HG03342 (cell line): ENCODE measurements around the gene ASXL3.

Experiments used
- ATAC-seq: cut with Tn5 transposase; IDR thresholded peaks from one replicate; pipeline ENCODE4 v1.9.1; 2021; ENCODE audit warnings: mild to moderate bottlenecking, moderate library complexity; ENCODE audit not compliant: unreplicated experiment

Gene ASXL3

DNA sequence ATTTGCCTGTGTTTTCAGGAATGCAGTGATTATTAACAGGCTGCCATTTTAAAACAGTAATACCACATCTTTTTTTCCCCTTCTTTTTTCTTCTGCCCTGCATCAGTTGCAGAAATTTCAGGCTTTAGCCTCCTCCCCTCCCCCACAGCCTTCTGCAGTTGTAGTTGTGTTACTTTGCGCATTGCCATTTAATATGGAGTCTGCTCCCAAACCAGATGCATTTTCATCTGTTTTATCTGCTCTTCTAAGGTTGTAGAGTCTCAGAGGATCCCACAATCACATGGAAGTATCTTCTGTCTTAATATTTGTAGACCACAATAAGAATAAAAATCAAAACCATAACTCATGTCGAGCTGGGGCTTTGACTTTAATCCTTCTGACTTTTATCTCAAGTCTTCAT, 3.8 kb downstream of the ASXL3 start:
- no peak for ATAC-seq

DNA sequence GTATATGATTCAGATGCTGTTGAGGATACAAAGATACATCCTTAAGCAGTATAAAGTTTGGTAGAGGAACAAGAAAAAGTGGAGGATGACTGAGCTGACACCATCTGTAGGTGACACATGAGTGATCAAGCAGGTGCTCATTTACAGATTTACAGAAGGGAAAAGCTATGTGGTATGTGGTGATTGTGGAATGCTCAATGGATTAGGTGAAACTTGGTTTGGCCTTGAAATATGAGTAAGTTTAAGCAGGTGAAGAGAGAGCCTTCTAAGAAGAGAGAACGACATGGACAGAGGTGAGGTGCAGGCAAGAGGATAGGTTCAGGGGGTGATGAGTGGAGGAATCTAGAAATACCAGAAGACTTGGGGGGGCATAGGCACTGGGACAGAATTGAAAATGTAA, 5.9 kb downstream of the ASXL3 start:
- no peak for ATAC-seq

- ATAC-seq = no peak
Measured at GRCh38 chr18:33584548-33585430, 6.8 kb downstream of the ASXL3 start.

GRCh38 chr18:33585431-33585775, 7.4 kb downstream of the ASXL3 start:
- ATAC-seq = no peak

- ATAC-seq = no peak
Measured at GRCh38 chr18:33588361-33588760, 10.3 kb downstream of the ASXL3 start.

GRCh38 chr18:33593261-33593660, 15.2 kb downstream of the ASXL3 start:
- no peak for ATAC-seq

GRCh38 chr18:33594799-33595198, 16.8 kb downstream of the ASXL3 start:
- no peak for ATAC-seq

DNA sequence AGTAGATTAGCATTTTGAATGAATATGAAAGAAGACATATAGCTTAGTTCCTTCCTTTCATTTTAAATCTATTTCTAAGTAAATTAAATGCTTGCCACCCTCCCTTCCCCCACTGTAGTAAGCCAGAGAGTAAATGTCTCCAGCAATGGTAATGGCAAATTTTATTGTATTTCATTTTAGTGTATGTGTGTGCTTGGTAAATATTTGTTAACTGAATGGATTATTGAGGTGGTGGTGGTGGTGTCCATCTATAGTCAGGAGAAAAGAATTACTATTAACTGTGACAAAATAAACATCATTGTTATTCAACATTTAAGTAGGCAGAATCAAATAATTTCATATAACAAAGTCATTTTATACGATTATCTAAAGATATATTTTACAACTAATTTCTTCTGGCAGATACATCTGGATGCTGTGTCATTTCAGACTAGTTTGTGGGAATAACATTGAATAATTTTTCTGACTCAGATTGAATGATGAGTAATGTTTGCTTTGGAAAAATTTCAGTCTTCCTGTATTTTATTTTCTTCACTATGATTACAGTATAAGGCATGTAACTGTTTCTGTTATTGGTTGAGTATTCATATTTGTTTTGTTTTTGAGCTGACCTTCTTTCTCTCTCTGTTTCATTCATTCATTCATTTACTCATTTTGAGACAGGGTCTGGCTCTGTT, 18.3 kb downstream of the ASXL3 start:
- no peak for ATAC-seq

GRCh38 chr18:33600846-33601245, 22.8 kb downstream of the ASXL3 start:
- no peak for ATAC-seq

- ATAC-seq = no peak
Measured at GRCh38 chr18:33603454-33603853, 25.4 kb downstream of the ASXL3 start.

DNA sequence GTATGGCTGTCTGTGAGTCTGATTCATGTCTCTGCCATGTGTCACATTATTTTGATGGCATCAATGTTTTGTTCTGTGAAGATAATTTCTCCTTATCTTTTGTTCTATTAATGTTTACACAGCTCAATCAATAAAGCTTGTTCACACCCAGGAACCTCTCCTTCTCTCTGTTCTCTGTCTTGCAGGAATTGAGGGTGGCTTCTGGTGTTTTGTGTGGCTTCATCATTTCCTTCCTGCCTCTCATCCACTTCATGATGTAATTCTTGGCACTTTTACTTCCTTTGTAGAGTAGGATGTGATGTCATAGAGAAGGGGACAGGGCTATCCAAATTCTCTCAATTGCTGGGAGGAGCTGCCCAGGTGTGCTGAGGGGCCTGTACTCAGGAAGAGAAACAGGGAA, 27.2 kb downstream of the ASXL3 start:
- ATAC-seq = no peak

- ATAC-seq = no peak
Measured at GRCh38 chr18:33606621-33607020, 28.6 kb downstream of the ASXL3 start.

- no peak for ATAC-seq
Measured at GRCh38 chr18:33611525-33612135, 33.6 kb downstream of the ASXL3 start.

- no peak for ATAC-seq
Measured at GRCh38 chr18:33612632-33613031, 34.6 kb downstream of the ASXL3 start.

GRCh38 chr18:33616556-33616955, 38.5 kb downstream of the ASXL3 start:
- ATAC-seq = no peak

GRCh38 chr18:33627114-33627513, 49.1 kb downstream of the ASXL3 start:
- no peak for ATAC-seq

DNA sequence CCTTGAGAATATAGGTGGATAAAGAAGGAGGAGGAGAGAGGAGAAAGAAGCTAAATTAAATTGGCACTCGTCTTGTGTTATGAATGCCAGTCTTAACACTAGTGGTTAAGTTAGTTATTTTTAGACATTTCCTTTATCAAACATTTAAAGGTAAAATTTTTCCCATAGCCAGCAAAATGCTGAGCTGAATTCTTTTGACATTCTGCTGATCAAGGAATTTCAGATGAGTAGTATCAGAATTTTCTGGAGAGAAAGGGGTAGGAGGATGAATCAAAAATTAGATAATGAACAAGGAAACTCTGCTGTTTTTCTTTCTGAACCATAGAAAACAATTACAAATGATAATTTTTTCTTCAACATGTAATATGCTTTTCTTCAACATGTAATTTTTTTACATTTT, 52.5 kb downstream of the ASXL3 start:
- ATAC-seq = no peak

- ATAC-seq = no peak
Measured at GRCh38 chr18:33641141-33641540, 63.1 kb downstream of the ASXL3 start.

DNA sequence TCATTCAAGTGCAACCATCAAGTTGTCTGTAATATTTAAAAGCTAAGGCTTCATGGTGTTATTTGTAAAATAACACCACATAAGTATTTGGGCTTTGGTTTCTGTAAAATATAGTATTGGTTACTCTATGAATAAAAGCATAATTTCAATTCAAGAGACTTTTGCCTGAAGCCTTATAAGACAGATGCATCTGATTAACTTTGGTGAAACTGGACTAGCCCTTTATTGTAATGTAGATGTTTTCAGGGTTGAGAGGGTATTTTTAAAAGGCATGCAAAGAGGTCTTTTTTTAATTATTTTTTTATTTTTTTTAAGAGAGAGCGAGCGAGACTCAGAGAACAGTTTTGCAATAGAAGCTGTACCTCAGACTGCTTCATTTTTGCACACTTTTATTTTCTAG, 66.5 kb downstream of the ASXL3 start:
- no peak for ATAC-seq

DNA sequence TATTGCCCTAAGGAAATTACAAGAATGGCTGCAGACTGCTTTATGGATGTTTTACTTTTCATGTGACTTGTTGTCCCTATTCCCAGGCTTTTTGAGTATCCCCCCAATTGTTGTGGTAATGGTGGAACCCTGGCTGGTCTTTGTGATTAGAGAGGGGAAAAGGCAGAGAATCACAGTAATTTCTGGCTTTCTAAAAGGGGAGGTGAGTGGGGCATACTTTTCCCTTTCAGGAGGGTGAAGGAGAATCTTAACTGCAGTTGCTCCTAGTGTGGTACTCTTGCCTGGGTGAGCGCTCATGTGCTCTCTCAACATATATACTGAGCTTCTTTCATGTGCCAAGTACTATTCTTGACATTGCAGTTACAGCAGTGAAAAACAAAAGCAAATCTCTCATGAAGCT, 69.3 kb downstream of the ASXL3 start:
- ATAC-seq = no peak

DNA sequence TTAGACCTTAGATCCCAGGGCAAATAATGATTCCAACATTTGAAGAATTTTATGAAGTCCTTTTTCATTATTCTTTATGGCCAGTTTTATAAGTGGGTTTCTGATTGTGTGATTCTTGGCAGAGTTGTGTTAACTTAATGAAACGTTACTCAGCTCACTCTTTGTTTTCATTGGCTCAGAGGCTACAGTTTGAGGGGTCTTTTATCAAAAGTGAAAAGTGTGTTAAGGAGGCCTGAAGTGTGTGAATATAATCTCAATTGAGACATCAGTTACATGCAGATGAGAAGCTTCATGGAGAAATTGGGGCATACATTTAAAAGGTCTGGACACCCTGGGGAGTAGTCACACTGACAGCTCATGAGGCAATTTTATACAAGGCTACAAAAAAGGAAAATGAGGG, 74.6 kb downstream of the ASXL3 start:
- no peak for ATAC-seq

DNA sequence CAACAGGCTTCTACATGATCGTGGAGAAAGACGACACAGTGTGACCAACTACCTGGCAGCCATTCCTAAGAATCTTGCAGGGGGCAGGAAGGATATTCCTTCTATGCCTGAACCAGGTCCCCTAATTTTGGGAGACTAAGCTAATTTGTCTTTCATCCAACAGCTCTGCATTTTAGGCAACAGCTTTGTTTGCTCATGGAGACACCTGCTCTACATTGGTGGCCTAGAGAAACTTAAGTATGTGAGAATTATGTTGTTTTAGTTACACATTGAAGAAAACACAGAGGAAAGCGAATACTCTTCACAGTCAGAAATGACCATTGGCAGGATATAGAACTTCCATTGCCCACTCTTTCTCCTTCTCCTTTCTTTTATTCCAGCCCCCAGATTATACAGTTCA, 75.2 kb downstream of the ASXL3 start:
- no peak for ATAC-seq
